PC-3 (cell line): ENCODE measurements around the gene USH1C. TPM values are rescaled to one million over a fixed set of nuclear protein-coding genes. Genes with fewer than 3 reads are reported as not detected.

Experiments
- ATAC-seq: fragments of 200-7000 bp; cut with Tn5 transposase; 2 replicates; pipeline ENCODE4 v1.9.1; 2020; ENCODE audit warnings: mild to moderate bottlenecking, moderate library complexity
- BruUV-seq: library from RNA; stranded (reverse); fragments of 400-500 nt; replicated peaks from 2 replicates; lab custom pipeline; 2021; lab: Mats Ljungman, UMichigan
- CTCF ChIA-PET: fragments of 300-600 bp; sonication (Branson Sonifier 250); formaldehyde crosslinking; loops from one replicate; lab custom pipeline; 2022; ENCODE audit warnings: antibody characterized with exemption; lab: Charles Lee
- POLR2A ChIA-PET: fragments of 300-600 bp; sonication (Branson Sonifier 250); formaldehyde crosslinking; loops from one replicate; lab custom pipeline; 2022; ENCODE audit warnings: antibody characterized with exemption; ENCODE audit not compliant: unreplicated experiment; lab: Charles Lee
- DNase-seq: peaks from one replicate; pipeline ENCODE4 v3.0.0-alpha.2; 2015
- H2AFZ ChIP-seq: fragments of 300-600 bp; sonication (generic); 2 replicates; pipeline ENCODE4 v1.6.0; 2016; ENCODE audit warnings: antibody characterized with exemption, low read length
- H3F3A ChIP-seq: fragments of 300-600 bp; sonication (generic); one replicate; pipeline ENCODE4 v1.6.0; 2017; ENCODE audit warnings: antibody characterized with exemption, low read length, control low read depth, mild to moderate bottlenecking; ENCODE audit not compliant: unreplicated experiment
- H3K27ac ChIP-seq: fragments of 300-600 bp; sonication (generic); 2 replicates; pipeline ENCODE4 v1.5.1; 2016; ENCODE audit warnings: mild to moderate bottlenecking, low read length
- H3K27me3 ChIP-seq: fragments of 300-600 bp; sonication (generic); 2 replicates; pipeline ENCODE4 v1.6.1; 2016; ENCODE audit warnings: low read length, mixed read lengths
- H3K36me3 ChIP-seq: fragments of 300-600 bp; sonication (generic); 2 replicates; pipeline ENCODE4 v1.6.1; 2016; ENCODE audit warnings: low read depth, mixed run types, low read length, mixed read lengths
- H3K4me1 ChIP-seq: fragments of 300-600 bp; sonication (generic); 2 replicates; pipeline ENCODE4 v1.5.1; 2016; ENCODE audit warnings: low read length; ENCODE audit not compliant: insufficient read depth
- H3K4me2 ChIP-seq: fragments of 300-600 bp; sonication (generic); 2 replicates; pipeline ENCODE4 v1.6.0; 2016; ENCODE audit warnings: low read length
- H3K4me3 ChIP-seq: fragments of 300-600 bp; sonication (generic); 2 replicates; pipeline ENCODE4 v1.5.1; 2016; ENCODE audit warnings: mild to moderate bottlenecking, low read length, mixed read lengths
- H3K79me2 ChIP-seq: fragments of 300-600 bp; sonication (generic); 2 replicates; pipeline ENCODE4 v1.6.1; 2017; ENCODE audit warnings: low read length, mixed read lengths
- H3K9ac ChIP-seq: fragments of 300-600 bp; sonication (generic); 2 replicates; pipeline ENCODE4 v1.6.0; 2016; ENCODE audit warnings: mild to moderate bottlenecking, low read length
- H3K9me2 ChIP-seq: fragments of 300-600 bp; sonication (generic); replicated peaks from 2 replicates; pipeline ENCODE4 v1.6.1; 2016; ENCODE audit warnings: mixed run types, low read length, mixed read lengths
- H3K9me3 ChIP-seq: fragments of 300-600 bp; sonication (generic); 2 replicates; pipeline ENCODE4 v1.6.1; 2016; ENCODE audit warnings: low read length, mixed read lengths
- H4K20me1 ChIP-seq: fragments of 300-600 bp; sonication (generic); 2 replicates; pipeline ENCODE4 v1.6.1; 2016; ENCODE audit warnings: low read length, mixed read lengths
- CTCF ChIP-seq: fragments of 300-600 bp; sonication (generic); conservative IDR thresholded peaks from 2 replicates; pipeline ENCODE4 v1.5.1; 2017; ENCODE audit warnings: antibody characterized with exemption, low read depth, mild to moderate bottlenecking, low read length
- EZH2 ChIP-seq: fragments of 300-600 bp; sonication (generic); IDR thresholded peaks from one replicate; pipeline ENCODE4 v1.6.1; 2017; ENCODE audit warnings: antibody characterized with exemption, mild to moderate bottlenecking, low read length; ENCODE audit not compliant: unreplicated experiment
- EZH2phosphoT487 ChIP-seq: fragments of 300-600 bp; sonication (generic); IDR thresholded peaks from 2 replicates; pipeline ENCODE4 v1.6.1; 2018; ENCODE audit warnings: mild to moderate bottlenecking, antibody characterized with exemption, low read length, borderline replicate concordance
- intact Hi-C: fragments of 100-400 bp; cut with micrococcal nuclease; formaldehyde crosslinking; loops from 2 replicates; pipeline ENCODE4 v1.9.0; 2023
- total RNA-seq: library from RNA; depleted of rRNA; stranded (reverse); fragments of >200 nt; gene quantifications from 2 replicates; pipeline ENCODE4 v1.2.3, GENCODE V29; 2014

The USH1C gene
- total RNA-seq, 1 experiment from 2014 or later = not detected

DNA sequence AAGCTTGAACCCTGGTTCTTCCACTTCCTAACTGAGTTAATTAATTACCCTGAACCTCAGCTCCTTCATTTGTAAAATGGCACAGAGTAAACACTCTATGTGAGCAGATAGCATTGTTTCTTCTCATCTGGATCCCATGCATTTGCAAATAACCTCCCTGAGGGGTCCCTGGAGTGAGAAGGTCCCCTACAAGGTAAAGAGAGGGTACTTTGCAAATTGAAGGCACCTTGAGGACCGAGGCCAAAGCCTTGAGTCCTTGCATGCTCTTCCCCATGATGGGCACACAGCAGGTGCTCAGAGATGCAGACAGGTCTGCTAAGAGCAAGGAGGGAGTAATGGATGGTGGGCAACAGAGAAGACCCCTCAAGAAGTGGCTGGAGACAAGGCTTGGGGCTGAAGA lies 36.1 kb upstream of the USH1C start:
- CTCF ChIA-PET = no interaction called here
- H3F3A ChIP-seq = no peaks in the 10 kb centered on the region

GRCh38 chr11:17579451-17579850 lies 35.2 kb upstream of the USH1C start:
- Histone ChIP-seq H3K36me3 (no peaks in the 10 kb centered on the region), H4K20me1 (no peaks in the 10 kb centered on the region), H3K4me2 (no peak overlapping the region), H3F3A (no peaks in the 10 kb centered on the region), H2AFZ (no peak overlapping the region), H3K4me3 (no peak overlapping the region), H3K9me2 (no peaks in the 10 kb centered on the region), H3K27ac (no peak overlapping the region), H3K79me2 (no peaks in the 10 kb centered on the region), H3K27me3 (peaks cover 55% of the 10 kb centered on the region), H3K4me1 (no peaks in the 10 kb centered on the region), H3K9ac (no peak overlapping the region), H3K9me3 (no peaks in the 10 kb centered on the region)
- ChIA-PET POLR2A (no interaction called here), CTCF (no interaction called here)
- DNase-seq = no peak
- TF ChIP-seq CTCF (no peak), EZH2phosphoT487 (no peak), EZH2 (no peak)
- no TSS peak for BruUV-seq
- ATAC-seq = no peak
- intact Hi-C loops = no loop called here

More for the DNA sequence above, 36.1 kb upstream of the USH1C start:
- ATAC-seq = no peak
- TF ChIP-seq EZH2phosphoT487 = no peak
- no peaks in the 10 kb centered on the region for H3K9me2 ChIP-seq
- intact Hi-C loops = no loop called here
- H4K20me1 ChIP-seq = no peaks in the 10 kb centered on the region
- no peaks in the 10 kb centered on the region for H3K4me1 ChIP-seq
- H3K9ac ChIP-seq = no peak overlapping the region
- no peak overlapping the region for H3K4me2 ChIP-seq
- POLR2A ChIA-PET = no interaction called here
- H3K36me3 ChIP-seq = no peaks in the 10 kb centered on the region
- H3K79me2 ChIP-seq = no peaks in the 10 kb centered on the region
- peaks cover 63% of the 10 kb centered on the region for H3K27me3 ChIP-seq
- H3K27ac ChIP-seq = no peak overlapping the region
- H2AFZ ChIP-seq = no peak overlapping the region
- no peak for DNase-seq
- BruUV-seq = no TSS peak
- no peak overlapping the region for H3K4me3 ChIP-seq
- no peaks in the 10 kb centered on the region for H3K9me3 ChIP-seq

- Histone ChIP-seq H3K4me3 (no peak overlapping the region), H3K9me2 (no peaks in the 10 kb centered on the region), H4K20me1 (no peaks in the 10 kb centered on the region), H3K4me2 (no peak overlapping the region), H2AFZ (no peak overlapping the region), H3K79me2 (no peaks in the 10 kb centered on the region), H3K27ac (no peak overlapping the region), H3F3A (no peaks in the 10 kb centered on the region), H3K9me3 (no peaks in the 10 kb centered on the region), H3K27me3 (peaks cover 54% of the 10 kb centered on the region), H3K4me1 (no peaks in the 10 kb centered on the region), H3K36me3 (no peaks in the 10 kb centered on the region), H3K9ac (no peak overlapping the region)
- TF ChIP-seq CTCF = no peak
- POLR2A ChIA-PET = no interaction called here
- intact Hi-C loops = no loop called here
- DNase-seq (no peak), ATAC-seq (no peak)
- BruUV-seq = no TSS peak
- CTCF ChIA-PET = no interaction called here
These were observed 34.7 kb upstream of the USH1C start for GRCh38 chr11:17578958-17579357.
